NCI-H446 (cell line): ENCODE measurements around the gene BUB1B.

Source experiments
- DNase-seq, 2 experiments: peaks; one replicate each; lab custom pipeline; 2025; lab: John Stamatoyannopoulos, UW

Gene BUB1B

GRCh38 chr15:40192942-40193341 is 32.1 kb downstream of the BUB1B start:
- peak in 1 of 2 experiments; percentile 4 for DNase-seq

DNA sequence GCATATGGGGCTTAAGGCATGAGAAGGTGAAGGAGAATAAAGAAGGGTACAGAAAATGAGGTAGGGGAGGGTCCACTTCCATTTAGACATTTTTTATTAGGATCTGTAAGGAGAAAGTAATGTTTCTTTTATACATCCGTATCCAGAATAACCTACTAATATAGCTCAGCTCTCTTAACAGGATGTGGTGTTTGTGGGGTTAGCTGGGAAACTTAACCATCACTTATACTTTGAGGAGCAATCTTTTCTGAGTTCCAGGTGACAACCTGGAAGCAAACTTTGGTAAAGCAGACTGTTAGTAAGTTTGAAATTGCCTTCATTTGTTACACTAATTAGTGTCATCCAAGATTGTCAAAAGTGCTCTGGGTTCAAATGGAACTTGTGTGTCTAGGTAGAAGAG is 36.6 kb downstream of the BUB1B start:
- no peak for DNase-seq

- DNase-seq, result no peak
Observed at GRCh38 chr15:40198355-40199085, 37.7 kb downstream of the BUB1B start.

DNA sequence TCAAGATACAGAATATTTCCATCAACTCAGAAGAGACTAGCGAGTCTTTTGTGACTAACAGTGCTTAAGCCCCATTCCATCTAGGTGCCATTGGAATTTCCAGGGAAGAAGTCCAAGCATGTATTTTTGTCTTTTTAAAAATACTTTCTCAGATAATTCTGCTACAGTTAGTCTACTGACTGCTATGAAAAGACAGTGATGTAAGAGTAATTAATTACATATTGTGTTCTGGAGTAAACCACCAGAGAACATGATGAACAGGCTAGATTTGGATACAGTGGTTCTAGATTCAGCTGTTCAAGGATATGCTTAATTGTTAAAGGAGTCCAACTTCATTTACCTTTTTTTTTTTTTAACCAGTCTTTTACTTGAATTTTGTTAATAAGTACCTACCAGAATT is 43.2 kb downstream of the BUB1B start:
- no peak for DNase-seq

- DNase-seq, result peak; percentile 30 to 63
Observed at GRCh38 chr15:40217166-40217824, 56.4 kb downstream of the BUB1B start.

DNA sequence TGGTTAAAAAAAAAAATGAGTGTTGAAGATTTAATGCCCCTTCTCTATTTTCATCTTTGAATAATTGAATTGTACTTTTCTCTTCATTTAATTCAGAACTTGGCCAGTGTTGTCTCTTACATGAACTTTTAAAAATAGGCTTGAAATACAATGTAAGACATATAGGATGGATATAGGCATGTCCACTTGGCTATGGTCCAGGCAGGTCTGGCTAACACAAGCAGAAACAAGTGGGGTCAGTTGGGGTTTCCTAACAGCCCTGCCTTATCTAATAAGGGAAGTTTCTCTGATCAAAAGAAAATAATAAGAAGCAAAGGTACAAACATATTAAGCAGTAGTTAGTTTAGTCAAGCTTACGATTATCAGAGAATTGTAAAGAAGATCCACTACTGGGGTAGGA is 58.9 kb downstream of the BUB1B start:
- DNase-seq, result no peak

DNA sequence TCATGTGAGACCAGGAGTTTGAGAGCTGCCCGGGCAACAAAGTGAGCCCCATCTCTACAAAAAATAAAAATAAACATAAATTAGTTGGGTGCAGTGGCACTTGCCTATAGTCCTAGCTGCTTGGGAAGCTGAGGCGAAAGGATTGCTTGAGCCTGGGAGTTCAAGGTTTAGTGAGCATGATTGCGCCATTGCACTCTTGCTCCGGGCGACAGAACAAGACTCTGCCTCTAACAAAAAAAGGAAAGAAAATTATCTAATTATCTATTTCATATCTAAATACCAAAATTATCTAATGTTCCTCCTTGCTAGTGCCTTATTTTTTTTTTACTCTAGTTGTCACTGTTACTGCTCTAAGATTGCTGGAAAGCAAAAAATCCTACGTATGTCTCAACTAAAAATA is 61.3 kb downstream of the BUB1B start:
- DNase-seq, result no peak

- DNase-seq, result no peak
Observed at GRCh38 chr15:40226736-40227135, 65.9 kb downstream of the BUB1B start.

- DNase-seq, result no peak
Observed at GRCh38 chr15:40229316-40229715, 68.4 kb downstream of the BUB1B start.

DNA sequence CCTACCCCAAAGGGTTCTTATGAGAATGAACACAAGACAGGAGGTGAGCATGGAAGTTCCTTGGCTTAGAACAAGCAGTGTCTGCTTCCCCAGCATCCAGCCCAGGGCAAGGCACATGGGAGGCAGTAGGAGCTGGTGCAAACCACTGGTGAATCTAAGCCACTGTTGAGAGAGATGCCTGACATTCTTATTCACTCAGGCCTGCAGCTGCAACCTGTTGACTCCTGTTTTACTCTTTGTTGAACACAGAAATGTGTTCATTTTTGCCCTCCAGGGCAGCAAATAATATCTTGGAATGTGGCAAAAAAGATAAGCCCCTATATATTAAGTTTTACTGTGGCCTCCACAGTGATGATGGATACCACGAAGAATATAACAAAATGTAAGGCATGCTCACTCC is 69.1 kb downstream of the BUB1B start:
- DNase-seq, result no peak

GRCh38 chr15:40232625-40233070 is 71.8 kb downstream of the BUB1B start:
- peak in 1 of 2 experiments; percentile 79 for DNase-seq

GRCh38 chr15:40233727-40234577 is 73.1 kb downstream of the BUB1B start:
- no peak for DNase-seq

DNA sequence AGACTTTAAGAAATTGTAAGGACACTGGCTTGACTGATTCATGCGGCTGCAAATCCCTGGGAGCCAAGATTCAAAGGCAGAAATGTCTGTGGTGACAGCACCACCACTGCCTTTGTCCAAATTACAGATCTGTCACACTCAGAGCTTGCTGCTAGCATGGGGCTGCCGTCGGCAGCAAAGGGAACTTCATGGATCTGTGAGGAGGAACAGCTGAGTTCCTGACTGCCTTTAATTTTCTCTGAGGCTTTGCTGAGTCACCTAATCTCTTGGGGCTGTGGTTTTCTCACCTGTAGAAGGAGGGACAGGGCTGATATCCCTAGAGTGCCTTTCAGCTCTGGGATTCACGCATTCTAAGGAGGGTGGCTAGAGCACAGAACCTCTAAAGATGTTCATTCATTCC is 73.9 kb downstream of the BUB1B start:
- DNase-seq, result no peak

DNA sequence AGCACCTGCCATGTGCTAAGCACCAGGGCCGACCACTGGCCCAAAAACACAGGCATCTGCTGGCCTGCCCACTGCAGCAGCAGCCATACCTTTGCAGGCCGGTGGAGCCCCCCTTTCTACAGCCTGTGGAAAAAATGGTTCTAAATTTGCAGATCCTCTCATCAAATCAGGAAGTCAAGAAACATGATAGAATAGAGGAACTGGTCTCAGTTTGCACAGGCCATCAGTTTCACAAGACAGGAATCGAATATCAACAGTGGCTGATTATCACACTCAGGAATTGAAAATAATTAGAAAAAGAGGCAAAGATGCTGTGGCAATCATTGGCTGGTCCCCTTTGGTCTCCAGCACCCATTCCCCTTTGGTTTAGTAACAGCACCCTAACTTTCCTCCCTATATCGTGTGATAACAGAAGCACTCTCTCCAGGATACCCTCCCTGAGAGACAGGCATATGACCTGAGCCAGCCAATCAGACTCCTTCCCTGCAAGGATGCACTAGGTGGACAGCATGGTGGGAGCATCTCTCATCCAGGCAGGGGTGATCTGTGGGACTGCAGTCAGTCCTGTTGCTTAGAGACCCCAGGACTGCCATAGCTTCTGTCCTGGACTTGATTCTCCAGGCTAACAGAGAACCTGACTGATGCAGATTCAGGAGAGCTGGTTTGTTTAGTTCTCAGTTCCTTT is 74.5 kb downstream of the BUB1B start:
- DNase-seq, result no peak

GRCh38 chr15:40238532-40239403 is 77.9 kb downstream of the BUB1B start, which contains the start of gene PAK6:
PAK6 (plus strand) TSS chr15:40239063; CDS start chr15:40264786, 25,723 bp downstream.
- DNase-seq, result peak; percentile 3 to 28

- no peak for DNase-seq
Observed at GRCh38 chr15:40239404-40239692, 78.5 kb downstream of the BUB1B start.

DNA sequence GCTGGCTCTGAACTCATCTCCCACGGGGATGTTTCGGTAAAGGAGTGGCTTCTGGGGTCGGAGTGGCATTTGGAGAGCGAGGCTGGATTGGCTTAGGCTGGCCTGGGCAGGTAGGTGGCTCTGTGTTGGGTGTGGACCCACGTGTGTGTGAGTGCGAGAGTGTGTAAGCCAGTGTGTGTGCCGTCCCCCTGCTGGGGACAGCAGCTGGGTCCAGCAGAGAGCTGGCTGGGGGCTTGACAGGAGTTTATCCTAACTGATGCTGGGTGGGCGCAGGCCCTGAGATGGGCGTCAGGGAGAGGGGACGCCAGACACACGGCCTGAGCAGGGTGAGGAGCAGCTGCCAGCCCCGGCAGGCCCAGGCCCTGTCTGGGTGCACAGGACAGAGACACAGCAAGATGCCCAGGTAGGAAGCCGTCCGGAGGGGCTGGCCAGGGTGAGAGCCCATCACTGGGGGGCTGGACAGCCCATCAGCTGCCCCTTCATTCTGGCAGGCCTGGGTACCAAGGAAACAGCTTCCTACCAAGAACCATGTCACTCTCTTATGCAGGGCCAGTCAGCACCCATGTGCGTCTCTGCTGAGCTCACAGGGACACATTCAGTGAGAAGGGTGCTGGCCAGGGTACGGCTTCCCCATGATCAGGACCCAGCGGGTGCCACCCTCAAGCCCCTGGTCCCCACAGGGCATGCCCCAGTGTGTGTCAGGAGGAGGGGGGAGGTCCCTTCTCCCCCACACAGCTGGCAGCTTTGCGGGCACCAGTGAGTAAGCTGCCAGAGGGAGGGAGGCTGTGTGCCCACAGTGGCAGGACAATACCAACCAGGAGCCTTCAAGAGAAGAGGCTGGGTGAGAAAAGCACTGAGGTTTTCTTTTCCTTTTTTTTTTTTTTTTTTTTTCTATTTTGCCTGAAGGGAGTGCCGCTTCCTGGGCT is 79.1 kb downstream of the BUB1B start:
- no peak for DNase-seq

DNA sequence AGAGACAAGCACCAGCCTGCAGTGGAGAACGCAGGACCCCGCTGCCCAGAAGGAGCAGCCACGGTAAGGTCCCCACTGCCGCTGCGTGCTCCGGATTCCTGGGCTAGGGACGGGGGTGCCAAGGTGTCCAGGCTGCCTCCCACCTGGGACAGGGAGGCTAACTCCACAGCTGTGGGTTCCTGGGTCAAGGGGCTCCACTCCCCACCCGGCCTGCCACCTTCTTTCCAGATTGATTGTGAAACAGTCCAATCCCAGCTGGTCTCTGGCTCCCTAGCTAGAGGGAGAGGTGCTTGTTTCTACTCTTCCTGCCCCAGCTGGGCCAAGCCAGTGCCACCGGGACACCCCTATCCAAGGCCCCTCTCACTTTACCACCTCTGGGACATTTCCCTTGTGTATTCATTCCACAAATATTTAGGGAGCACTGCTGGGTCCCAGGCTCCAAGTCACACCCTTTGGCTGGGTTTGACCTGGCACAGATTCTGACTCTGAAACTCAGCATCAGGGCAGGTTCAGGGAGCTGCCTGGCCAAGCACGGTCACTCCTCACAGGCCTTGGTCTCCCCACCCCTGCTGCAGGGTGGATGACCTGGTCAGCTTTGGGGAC is 79.9 kb downstream of the BUB1B start:
- DNase-seq, result no peak
